RWPE2 (cell line): ENCODE results near the gene IFITM10.

Source experiments
- ATAC-seq: fragments of 200-7000 bp; cut with Tn5 transposase; 3 replicates; pipeline ENCODE4 v1.9.1; 2021; ENCODE audit warnings: low read depth
- DNase-seq: peaks from one replicate; pipeline ENCODE4 v3.0.0-alpha.2; 2020; ENCODE audit warnings: low spot score
- H3K27ac ChIP-seq: fragments of 450-650 bp; 2 replicates; pipeline ENCODE4 v1.5.1; 2017; ENCODE audit warnings: mild to moderate bottlenecking; ENCODE audit not compliant: poor library complexity, severe bottlenecking
- H3K27me3 ChIP-seq: fragments of 250-450 bp; sonication (Bioruptor Pico); 2 replicates; pipeline ENCODE4 v1.5.1; 2021; ENCODE audit warnings: mild to moderate bottlenecking, moderate library complexity; ENCODE audit not compliant: insufficient read depth, poor library complexity, severe bottlenecking
- H3K36me3 ChIP-seq: fragments of 250-450 bp; sonication (Bioruptor Pico); 2 replicates; pipeline ENCODE4 v1.5.1; 2020; ENCODE audit warnings: low read depth, mild to moderate bottlenecking, moderate library complexity
- H3K4me1 ChIP-seq: fragments of 250-450 bp; sonication (Bioruptor Pico); 2 replicates; pipeline ENCODE4 v1.5.1; 2021; ENCODE audit warnings: mild to moderate bottlenecking, moderate library complexity; ENCODE audit not compliant: insufficient read depth, poor library complexity, severe bottlenecking
- H3K4me3 ChIP-seq: fragments of 250-450 bp; sonication (Bioruptor Pico); 2 replicates; pipeline ENCODE4 v1.5.1; 2021; ENCODE audit warnings: mild to moderate bottlenecking, moderate library complexity; ENCODE audit not compliant: severe bottlenecking
- H3K9me3 ChIP-seq: fragments of 250-450 bp; sonication (Bioruptor Pico); 2 replicates; pipeline ENCODE4 v1.5.1; 2021; ENCODE audit warnings: mild to moderate bottlenecking, moderate library complexity; ENCODE audit not compliant: severe bottlenecking
- CTCF ChIP-seq: fragments of 450-650 bp; IDR thresholded peaks from one replicate; pipeline ENCODE4 v1.5.1; 2017; ENCODE audit warnings: mild to moderate bottlenecking, moderate library complexity; ENCODE audit not compliant: poor library complexity, severe bottlenecking

IFITM10 gene

GRCh38 chr11:1750481-1750839 lies at the start of gene IFITM10:
Gene IFITM10, minus strand, starts transcription at chr11:1750595. Its CDS starts 153 bp downstream, at chr11:1750442.
- ATAC-seq: peak; percentile 26

DNA sequence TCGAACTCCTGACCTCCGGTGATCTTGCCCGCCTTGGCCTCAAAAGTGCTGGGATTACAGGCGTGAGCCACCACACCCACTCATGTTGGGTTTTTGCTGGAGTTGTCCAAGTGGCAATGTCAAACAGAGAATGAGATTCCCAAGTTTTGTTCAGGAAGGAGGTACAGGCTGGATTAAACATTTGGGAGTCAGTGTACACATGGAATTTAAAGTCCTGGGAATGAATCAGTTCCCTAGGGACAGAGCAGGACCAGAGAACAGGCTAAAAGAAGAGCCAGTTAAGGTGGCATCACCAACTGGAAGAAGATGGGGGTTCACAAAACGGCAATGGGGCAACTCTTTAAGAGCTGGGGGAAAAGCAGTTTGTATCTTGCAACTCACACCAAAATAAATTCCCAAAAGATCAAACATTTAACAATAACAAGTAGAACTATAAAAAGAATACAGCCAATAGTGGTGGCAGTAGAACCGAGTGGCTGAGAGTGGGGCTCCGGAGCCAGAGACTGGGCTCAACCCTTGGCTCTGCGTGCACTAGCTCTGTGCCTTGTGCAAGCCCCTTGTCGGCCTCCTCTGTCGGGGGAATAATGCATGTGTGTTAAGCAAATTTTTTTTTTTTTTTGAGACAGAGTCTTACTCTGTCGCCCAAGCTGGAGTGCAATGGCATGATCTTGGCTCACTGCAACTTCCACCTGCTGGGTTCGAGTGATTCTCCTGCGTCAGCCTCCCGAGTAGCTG lies 47.2 kb upstream of the IFITM10 start:
- Histone ChIP-seq H3K4me3 (no peak overlapping the region), H3K4me1 (no peaks in the 10 kb centered on the region), H3K27me3 (no peaks in the 10 kb centered on the region), H3K9me3 (no peaks in the 10 kb centered on the region), H3K36me3 (no peaks in the 10 kb centered on the region), H3K27ac (no peak overlapping the region)
- DNase-seq (no peak), ATAC-seq (no peak)
- TF ChIP-seq CTCF: no peak

More at GRCh38 chr11:1750481-1750839, at the start of gene IFITM10:
- Histone ChIP-seq H3K4me3 (peak within 1 kb of the TSS; percentile 33), H3K27me3 (peaks cover 12% of the 10 kb centered on the region), H3K36me3 (no peaks in the 10 kb centered on the region), H3K4me1 (peaks cover 6% of the 10 kb centered on the region), H3K9me3 (no peaks in the 10 kb centered on the region), H3K27ac (peak within 1 kb of the TSS; percentile 5)
- TF ChIP-seq CTCF: no peak
- DNase-seq: peak; percentile 42

DNA sequence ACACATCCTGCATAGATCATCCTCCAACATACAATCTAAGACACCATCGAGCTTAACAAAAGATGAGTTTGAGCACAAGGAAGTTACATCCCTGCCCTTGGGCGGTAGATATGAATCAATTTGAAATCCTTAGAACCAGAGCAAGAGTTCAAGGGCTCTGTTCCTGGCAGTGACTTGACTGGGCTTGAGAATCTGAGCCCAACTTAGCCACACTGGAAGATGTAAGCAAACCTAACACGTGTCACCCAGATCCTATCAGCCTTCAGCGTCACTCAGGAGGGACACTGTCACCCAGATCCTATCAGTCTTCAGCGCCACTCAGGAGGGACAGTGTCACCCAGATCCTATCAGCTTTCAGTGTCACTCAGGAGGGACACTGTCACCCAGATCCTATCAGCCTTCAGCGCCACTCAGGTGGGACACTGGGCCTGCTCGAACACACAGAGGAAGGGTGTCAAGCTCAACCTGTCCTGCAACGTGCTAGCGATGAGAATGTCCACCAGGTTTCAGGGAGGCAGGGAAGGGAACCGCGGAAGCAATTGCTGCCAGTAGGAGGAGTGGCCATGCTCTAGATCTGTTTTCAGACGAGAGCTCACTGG lies 46.1 kb upstream of the IFITM10 start:
- Histone ChIP-seq H3K4me1 (no peaks in the 10 kb centered on the region), H3K4me3 (no peak overlapping the region), H3K36me3 (no peaks in the 10 kb centered on the region), H3K27ac (no peak overlapping the region), H3K9me3 (no peaks in the 10 kb centered on the region), H3K27me3 (no peaks in the 10 kb centered on the region)
- no peak for DNase-seq
- TF ChIP-seq CTCF: no peak
- ATAC-seq: peak; percentile 58

GRCh38 chr11:1793081-1793480 lies 42.7 kb upstream of the IFITM10 start:
- H3K4me3 ChIP-seq: no peak overlapping the region
- DNase-seq (no peak), ATAC-seq (no peak)
- H3K9me3 ChIP-seq: no peaks in the 10 kb centered on the region
- no peak for TF ChIP-seq CTCF
- H3K27ac ChIP-seq: no peak overlapping the region
- no peaks in the 10 kb centered on the region for H3K36me3 ChIP-seq
- H3K4me1 ChIP-seq: no peaks in the 10 kb centered on the region
- H3K27me3 ChIP-seq: no peaks in the 10 kb centered on the region

DNA sequence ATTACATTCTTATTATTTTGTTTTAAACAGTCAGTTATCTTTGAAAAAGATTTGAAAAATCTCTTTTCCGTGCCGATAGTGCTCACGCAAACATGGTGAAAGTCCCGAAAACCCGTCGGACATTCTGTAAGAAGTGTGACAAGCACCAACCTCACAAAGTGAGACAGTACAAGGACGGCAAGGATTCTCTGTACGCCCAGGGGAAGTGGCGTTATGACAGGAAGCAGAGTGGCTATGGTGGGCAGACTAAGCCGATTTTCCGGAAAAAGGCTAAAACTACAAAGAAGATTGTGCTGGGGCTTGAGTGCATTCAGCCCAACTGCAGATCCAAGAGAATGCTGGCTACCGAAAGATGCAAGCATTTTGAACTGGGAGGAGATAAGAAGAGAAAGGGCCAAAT lies 42.1 kb upstream of the IFITM10 start:
- Histone ChIP-seq H3K36me3 (no peaks in the 10 kb centered on the region), H3K4me1 (no peaks in the 10 kb centered on the region), H3K9me3 (no peaks in the 10 kb centered on the region), H3K4me3 (no peak overlapping the region), H3K27me3 (no peaks in the 10 kb centered on the region), H3K27ac (no peak overlapping the region)
- no peak for TF ChIP-seq CTCF
- ATAC-seq (no peak), DNase-seq (no peak)
